ENCODE data around the gene PNPT1.

DNA sequence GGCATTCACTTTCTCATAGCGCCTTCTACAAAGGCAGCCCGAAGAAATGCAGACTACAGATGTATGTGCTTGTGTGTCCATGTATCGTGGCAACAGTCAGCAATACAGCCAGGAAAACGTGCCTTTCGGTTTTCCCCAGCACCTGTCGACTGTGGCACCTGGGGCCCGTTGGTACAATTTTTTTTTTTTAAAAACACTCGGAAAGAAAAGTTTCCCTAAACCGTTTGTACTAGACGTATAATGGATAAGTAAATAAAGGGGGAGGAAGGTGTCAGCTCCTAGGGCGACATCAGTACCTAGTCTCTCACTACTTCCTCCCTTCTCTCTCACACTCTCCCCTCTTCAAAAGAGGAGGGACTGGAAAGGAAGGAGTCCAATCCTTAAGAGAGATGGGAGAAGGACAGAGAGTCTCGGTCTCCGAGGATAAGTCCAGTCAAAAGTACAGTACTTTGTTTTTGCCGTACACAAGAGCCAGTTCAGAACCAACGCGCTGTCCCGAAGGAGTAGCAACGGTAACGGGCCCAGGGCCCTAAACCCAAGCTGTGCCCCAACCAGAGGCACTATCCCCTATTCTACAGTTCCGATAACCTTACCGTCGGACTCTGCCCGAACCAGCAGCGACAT, 77.0 kb downstream of the PNPT1 start:
- TF ChIP-seq TAF1 (IDR thresholded peaks at IDR 0.05; ENCODE audit: low read depth) (no peak), EZH2 (IDR thresholded peaks at IDR 0.05; ENCODE audit: borderline replicate concordance, insufficient read depth, low read length, poor library complexity, severe bottlenecking) (no peak), EP300 (conservative IDR thresholded peaks at IDR 0.05; ENCODE audit: poor library complexity, severe bottlenecking) (no peak), POLR2AphosphoS5 (IDR thresholded peaks at IDR 0.05) (peak; percentile 50), MXI1 (conservative IDR thresholded peaks at IDR 0.05; ENCODE audit: poor library complexity, severe bottlenecking) (peak; percentile 91)
- TF ChIP-seq, protein P1, sequence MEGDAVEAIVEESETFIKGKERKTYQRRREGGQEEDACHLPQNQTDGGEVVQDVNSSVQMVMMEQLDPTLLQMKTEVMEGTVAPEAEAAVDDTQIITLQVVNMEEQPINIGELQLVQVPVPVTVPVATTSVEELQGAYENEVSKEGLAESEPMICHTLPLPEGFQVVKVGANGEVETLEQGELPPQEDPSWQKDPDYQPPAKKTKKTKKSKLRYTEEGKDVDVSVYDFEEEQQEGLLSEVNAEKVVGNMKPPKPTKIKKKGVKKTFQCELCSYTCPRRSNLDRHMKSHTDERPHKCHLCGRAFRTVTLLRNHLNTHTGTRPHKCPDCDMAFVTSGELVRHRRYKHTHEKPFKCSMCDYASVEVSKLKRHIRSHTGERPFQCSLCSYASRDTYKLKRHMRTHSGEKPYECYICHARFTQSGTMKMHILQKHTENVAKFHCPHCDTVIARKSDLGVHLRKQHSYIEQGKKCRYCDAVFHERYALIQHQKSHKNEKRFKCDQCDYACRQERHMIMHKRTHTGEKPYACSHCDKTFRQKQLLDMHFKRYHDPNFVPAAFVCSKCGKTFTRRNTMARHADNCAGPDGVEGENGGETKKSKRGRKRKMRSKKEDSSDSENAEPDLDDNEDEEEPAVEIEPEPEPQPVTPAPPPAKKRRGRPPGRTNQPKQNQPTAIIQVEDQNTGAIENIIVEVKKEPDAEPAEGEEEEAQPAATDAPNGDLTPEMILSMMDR (IDR thresholded peaks at IDR 0.05; ENCODE audit: poor library complexity, severe bottlenecking) = no peak
- TF ChIP-seq, protein P2, sequence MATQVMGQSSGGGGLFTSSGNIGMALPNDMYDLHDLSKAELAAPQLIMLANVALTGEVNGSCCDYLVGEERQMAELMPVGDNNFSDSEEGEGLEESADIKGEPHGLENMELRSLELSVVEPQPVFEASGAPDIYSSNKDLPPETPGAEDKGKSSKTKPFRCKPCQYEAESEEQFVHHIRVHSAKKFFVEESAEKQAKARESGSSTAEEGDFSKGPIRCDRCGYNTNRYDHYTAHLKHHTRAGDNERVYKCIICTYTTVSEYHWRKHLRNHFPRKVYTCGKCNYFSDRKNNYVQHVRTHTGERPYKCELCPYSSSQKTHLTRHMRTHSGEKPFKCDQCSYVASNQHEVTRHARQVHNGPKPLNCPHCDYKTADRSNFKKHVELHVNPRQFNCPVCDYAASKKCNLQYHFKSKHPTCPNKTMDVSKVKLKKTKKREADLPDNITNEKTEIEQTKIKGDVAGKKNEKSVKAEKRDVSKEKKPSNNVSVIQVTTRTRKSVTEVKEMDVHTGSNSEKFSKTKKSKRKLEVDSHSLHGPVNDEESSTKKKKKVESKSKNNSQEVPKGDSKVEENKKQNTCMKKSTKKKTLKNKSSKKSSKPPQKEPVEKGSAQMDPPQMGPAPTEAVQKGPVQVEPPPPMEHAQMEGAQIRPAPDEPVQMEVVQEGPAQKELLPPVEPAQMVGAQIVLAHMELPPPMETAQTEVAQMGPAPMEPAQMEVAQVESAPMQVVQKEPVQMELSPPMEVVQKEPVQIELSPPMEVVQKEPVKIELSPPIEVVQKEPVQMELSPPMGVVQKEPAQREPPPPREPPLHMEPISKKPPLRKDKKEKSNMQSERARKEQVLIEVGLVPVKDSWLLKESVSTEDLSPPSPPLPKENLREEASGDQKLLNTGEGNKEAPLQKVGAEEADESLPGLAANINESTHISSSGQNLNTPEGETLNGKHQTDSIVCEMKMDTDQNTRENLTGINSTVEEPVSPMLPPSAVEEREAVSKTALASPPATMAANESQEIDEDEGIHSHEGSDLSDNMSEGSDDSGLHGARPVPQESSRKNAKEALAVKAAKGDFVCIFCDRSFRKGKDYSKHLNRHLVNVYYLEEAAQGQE (IDR thresholded peaks at IDR 0.05; ENCODE audit: borderline replicate concordance) = no peak
